Hindlimb muscle (tissue), 1 donor: ENCODE results near the gene COLEC12. TPM values are rescaled to one million over a fixed set of nuclear protein-coding genes. Genes with fewer than 3 reads are reported as not detected.

Source experiments
- DNase-seq: peaks from one replicate; pipeline ENCODE4 v3.0.0-alpha.2; 2013
- polyA plus RNA-seq: library from polyadenylated mRNA; unstranded; fragments of 120-200 nt; gene quantifications from one replicate; pipeline ENCODE4 v1.2.1, GENCODE V29; 2013; ENCODE audit not compliant: insufficient read length

COLEC12 gene
- polyA plus RNA-seq, 1 donor, result 45.0 TPM

DNA sequence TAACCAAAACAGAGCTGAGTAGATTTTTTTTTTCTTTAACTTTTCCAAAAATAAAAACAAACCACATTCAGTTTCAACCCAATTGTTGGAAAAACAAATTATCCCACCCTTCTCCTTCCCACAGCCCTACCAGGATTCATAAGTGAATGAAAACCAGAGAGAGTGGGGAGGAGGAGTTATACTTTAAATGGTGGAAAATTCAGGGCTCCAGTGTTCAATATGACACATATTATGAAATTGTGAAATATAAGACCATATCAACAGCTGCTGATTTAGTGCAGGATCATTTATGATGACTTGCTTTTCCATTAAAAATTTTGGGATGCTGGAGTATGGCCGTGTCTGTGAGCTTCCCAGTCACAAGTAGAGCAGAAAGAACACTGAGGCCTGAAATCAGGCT is 26.7 kb downstream of the COLEC12 start:
- no peak for DNase-seq

DNA sequence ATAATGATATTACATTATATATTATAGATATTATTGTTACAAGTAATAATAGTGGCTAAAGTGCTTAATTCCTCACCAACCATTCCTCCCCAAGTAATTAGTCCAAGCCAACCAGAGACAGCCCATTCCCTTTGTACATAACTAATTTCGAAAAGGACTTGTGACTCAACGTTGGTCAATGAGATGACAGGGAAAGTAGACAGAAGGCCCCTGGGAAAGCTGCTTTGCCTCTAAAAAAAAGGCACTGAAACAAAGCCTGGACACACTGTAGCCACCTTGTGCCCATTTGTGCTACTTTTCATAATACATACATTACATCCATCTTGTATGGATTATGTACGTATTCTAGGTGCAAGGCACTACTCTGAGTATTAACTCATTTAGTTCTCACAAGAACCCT is 28.8 kb downstream of the COLEC12 start:
- no peak for DNase-seq

- DNase-seq, result no peak
These were observed 29.6 kb downstream of the COLEC12 start for GRCh38 chr18:470661-471501.

- DNase-seq, result no peak
These were observed 31.3 kb downstream of the COLEC12 start for GRCh38 chr18:468955-469790.

GRCh38 chr18:463827-464541 is 36.5 kb downstream of the COLEC12 start:
- no peak for DNase-seq

- no peak for DNase-seq
These were observed 37.1 kb downstream of the COLEC12 start for GRCh38 chr18:463403-463802.

DNA sequence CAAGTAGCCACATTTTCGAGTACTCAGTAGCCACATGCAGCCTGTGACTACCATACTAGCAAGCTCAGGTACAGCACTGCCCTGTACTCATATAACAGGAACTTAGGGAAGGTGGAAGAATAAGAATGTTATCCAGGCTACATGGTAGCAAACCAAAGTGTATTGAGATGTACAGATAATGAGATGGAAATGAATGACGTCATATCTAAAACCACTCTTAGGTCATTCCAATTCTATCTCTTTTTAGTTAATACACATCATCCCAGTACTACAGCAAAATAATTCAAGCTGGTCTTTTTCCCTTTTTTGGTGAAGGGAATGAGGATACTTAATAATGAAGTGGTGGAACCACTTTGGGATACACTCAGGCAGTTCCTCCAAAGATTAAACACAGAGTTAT is 38.7 kb downstream of the COLEC12 start:
- DNase-seq, result no peak

- no peak for DNase-seq
These were observed 39.7 kb downstream of the COLEC12 start for GRCh38 chr18:460791-461190.

- no peak for DNase-seq
These were observed 40.5 kb downstream of the COLEC12 start for GRCh38 chr18:459814-460593.

GRCh38 chr18:457521-458412 is 42.7 kb downstream of the COLEC12 start:
- peak; percentile 72 for DNase-seq

- peak; percentile 84 for DNase-seq
These were observed 43.4 kb downstream of the COLEC12 start for GRCh38 chr18:457140-457519.

DNA sequence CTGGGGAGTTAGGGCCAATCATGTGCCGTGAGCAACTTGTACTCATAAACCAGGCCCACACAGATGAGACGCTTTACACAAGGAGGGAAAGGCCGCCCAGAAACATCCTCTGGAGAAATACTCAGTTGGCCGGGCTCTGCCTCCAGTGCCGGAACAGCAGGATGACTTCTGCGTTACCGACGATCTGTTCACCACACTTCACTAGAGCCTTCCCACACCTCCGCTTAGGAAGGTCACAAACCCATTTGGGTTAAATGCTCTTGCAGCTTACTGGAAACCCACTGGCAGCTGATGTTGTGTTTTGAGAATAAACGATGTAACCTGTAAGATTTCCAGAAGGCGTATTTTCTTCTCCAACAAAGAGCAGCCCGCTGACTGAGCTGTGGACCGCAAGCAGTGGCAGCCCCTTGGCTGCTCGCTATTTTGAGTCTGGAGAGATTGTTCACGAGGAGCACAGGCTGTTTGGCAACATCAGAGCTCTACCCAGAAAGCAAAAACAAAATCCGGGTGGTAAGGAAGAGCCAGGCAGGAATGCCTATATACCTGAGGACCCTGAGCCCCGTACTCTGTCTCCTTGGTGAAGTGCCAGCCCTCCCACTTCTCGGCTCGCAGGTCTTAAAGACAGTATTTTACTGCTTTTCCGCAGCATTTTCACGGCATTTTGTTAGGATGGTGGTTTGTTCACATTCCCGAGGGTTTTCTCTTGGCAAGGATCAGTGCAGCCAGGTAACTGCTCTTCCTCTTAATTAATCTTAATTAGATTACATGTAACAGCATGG is 44.0 kb downstream of the COLEC12 start:
- DNase-seq, result peak; percentile 88

- no peak for DNase-seq
These were observed 47.1 kb downstream of the COLEC12 start for GRCh38 chr18:453400-453799.

GRCh38 chr18:452816-453215 is 47.7 kb downstream of the COLEC12 start:
- no peak for DNase-seq

DNA sequence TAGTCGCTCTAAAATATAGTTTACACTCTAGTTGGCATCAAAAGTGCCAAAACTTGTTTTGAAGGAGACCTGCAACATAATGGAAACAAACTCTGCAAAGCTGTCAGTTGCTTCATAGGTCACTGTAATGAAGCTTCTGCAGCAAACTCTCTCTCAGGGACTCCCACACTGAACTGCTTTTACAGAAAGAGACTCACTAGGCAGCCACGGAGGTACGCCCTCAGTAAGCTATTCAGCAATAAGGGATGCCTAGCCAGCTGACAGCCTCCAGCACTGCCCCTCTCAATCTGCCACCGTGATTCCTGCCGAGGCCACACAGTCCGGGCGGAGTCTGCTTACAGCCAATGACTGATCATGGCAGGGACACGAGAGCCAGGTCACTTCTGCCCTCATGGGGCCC is 51.1 kb downstream of the COLEC12 start:
- DNase-seq, result no peak

DNA sequence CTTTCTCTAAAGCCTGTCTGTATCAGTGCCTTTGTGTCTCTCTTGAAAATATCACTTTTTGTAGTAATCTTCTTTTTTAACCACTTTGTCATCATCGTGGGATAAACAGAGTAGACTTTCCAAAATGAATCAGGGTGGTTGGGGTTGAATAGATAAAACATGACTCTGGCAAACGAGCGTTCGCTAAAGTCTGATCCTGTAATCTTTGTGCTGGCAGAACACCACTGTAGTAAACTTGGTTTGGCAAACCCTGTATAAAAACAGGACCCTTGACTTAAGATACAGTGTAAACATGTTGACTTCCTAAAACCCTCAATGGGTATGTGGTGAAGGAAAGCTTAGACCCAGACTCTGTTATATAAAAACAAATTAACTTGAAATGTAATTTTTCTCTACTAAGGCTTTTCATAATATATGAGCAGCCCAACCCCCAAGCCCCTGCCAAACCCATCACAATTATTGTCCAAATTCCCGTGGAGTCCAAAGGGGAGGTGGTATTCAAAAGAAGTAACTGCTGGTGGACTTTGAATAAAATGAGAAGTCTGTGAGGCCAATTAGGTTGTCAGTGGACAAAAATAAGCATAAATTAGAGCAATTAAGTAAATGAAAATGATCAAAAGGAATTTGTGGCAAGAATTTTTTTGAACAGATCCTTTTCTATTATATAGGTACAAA is 52.2 kb downstream of the COLEC12 start:
- DNase-seq, result no peak

GRCh38 chr18:446941-447560 is 53.5 kb downstream of the COLEC12 start:
- DNase-seq, result no peak

DNA sequence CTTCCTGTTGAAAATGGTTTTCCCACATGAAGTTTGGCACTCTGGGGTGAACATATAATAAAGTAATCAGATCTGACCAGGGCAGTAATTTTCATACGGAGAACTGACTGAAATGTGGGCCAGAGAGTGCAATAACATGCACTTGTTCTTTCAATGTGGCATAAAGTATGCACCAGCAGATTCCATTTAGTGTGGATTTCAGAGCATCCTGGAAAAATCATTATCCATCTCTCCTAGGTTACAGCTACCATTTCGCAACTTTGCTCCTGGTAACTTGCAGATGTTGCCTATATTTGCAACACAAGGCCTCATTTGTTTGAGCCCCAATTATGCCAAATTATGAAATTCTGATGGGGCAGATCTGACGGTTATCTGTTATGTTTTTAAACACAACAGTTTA is 55.4 kb downstream of the COLEC12 start:
- DNase-seq, result no peak

DNA sequence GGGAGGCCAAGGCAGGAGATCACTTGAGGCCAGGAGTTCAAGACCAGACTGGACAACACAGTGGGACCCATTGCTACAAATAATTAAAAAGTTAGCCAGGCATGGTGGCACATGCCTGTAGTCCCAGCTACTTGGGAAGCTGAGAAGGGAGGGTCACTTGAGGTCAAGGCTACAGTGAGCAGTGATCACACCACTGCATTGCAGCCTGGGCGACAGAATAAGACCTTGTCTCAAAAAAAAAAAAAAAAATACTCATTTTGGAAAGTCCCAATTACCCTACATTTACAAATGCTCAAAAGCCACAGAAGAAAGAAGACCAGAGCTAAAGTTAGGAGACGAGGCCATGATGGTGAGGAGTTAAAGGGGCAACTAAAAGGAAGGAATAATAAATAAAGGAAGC is 61.9 kb downstream of the COLEC12 start:
- no peak for DNase-seq
